ENCODE data around the gene NLRP7. TPM values are rescaled to one million over a fixed set of nuclear protein-coding genes. Genes with fewer than 3 reads are reported as not detected.
"Not testable (repeated sequence)": the region's sequence is repeated elsewhere in the genome, so short reads cannot be mapped to it uniquely, and the experiment has no call there.

NLRP7 gene
- total RNA-seq, 1 experiment from 2014 or later, result not detected

- not testable (repeated sequence) for DNase-seq (ENCODE audit: low read depth)
Observed at GRCh38 chr19:54919646-54920563, 27.4 kb downstream of the NLRP7 start.

- DNase-seq (ENCODE audit: low read depth), result no peak
Observed at GRCh38 chr19:54918499-54918898, 28.8 kb downstream of the NLRP7 start.

- no peak for DNase-seq (ENCODE audit: low read depth)
Observed at GRCh38 chr19:54916822-54917221, 30.5 kb downstream of the NLRP7 start.

GRCh38 chr19:54907899-54908298 is 39.4 kb downstream of the NLRP7 start:
- not testable (repeated sequence) for DNase-seq (ENCODE audit: low read depth)

- no peak for DNase-seq (ENCODE audit: low read depth)
Observed at GRCh38 chr19:54906819-54907218, 40.5 kb downstream of the NLRP7 start.

- DNase-seq (ENCODE audit: low read depth), result peak; percentile 20
Observed at GRCh38 chr19:54905803-54906511, 41.4 kb downstream of the NLRP7 start, which contains the start of gene NCR1. NCR1 (plus strand) TSS chr19:54906148; CDS start chr19:54906188, 40 bp downstream.

GRCh38 chr19:54905421-54905802 is 41.9 kb downstream of the NLRP7 start:
- DNase-seq (ENCODE audit: low read depth), result no peak

GRCh38 chr19:54904261-54904660 is 43.1 kb downstream of the NLRP7 start:
- not testable (repeated sequence) for DNase-seq (ENCODE audit: low read depth)

GRCh38 chr19:54903303-54903702 is 44.0 kb downstream of the NLRP7 start:
- no peak for DNase-seq (ENCODE audit: low read depth)

- no peak for DNase-seq (ENCODE audit: low read depth)
Observed at GRCh38 chr19:54902061-54902460, 45.3 kb downstream of the NLRP7 start.

- peak; percentile 28 for DNase-seq (ENCODE audit: low read depth)
Observed at GRCh38 chr19:54901153-54901552, 46.2 kb downstream of the NLRP7 start.

- DNase-seq (ENCODE audit: low read depth), result not testable (repeated sequence)
Observed at GRCh38 chr19:54899646-54900045, 47.7 kb downstream of the NLRP7 start.

- not testable (repeated sequence) for DNase-seq (ENCODE audit: low read depth)
Observed at GRCh38 chr19:54898685-54899084, 48.6 kb downstream of the NLRP7 start.

- no peak for DNase-seq (ENCODE audit: low read depth)
Observed at GRCh38 chr19:54896036-54896435, 51.3 kb downstream of the NLRP7 start.

- not testable (repeated sequence) for DNase-seq (ENCODE audit: low read depth)
Observed at GRCh38 chr19:54894106-54894505, 53.2 kb downstream of the NLRP7 start.

- DNase-seq (ENCODE audit: low read depth), result peak; percentile 6
Observed at GRCh38 chr19:54893406-54893805, 53.9 kb downstream of the NLRP7 start.

GRCh38 chr19:54889566-54889965 is 57.8 kb downstream of the NLRP7 start:
- no peak for DNase-seq (ENCODE audit: low read depth)

- DNase-seq (ENCODE audit: low read depth), result no peak
Observed at GRCh38 chr19:54888239-54888638, 59.1 kb downstream of the NLRP7 start.

- no peak for DNase-seq (ENCODE audit: low read depth)
Observed at GRCh38 chr19:54883228-54883627, 64.1 kb downstream of the NLRP7 start.

- peak; percentile 32 for DNase-seq (ENCODE audit: low read depth)
Observed at GRCh38 chr19:54882758-54883157, 64.6 kb downstream of the NLRP7 start.

GRCh38 chr19:54881884-54882283 is 65.4 kb downstream of the NLRP7 start:
- DNase-seq (ENCODE audit: low read depth), result no peak

- DNase-seq (ENCODE audit: low read depth), result no peak
Observed at GRCh38 chr19:54877471-54877870, 69.9 kb downstream of the NLRP7 start.

- no peak for DNase-seq (ENCODE audit: low read depth)
Observed at GRCh38 chr19:54875506-54875905, 71.8 kb downstream of the NLRP7 start.

Data from M059J (cell line).